Liver (tissue), 3 donors: ENCODE results near the gene ARHGEF19.

ENCODE experiments used
- CTCF ChIP-seq: fragments of 150-350 bp; IDR thresholded peaks from 2 replicates; pipeline ENCODE4 v1.5.1; 2017; ENCODE audit warnings: improper control_type of control experiment, low read depth, low read length; ENCODE audit not compliant: missing input control
- FOXA1 ChIP-seq: IDR thresholded peaks from 2 replicates; pipeline ENCODE4 v1.6.1; 2016; ENCODE audit warnings: antibody characterized with exemption
- GABPA ChIP-seq, 2 donors: IDR thresholded peaks in 1 of 2; conservative IDR thresholded peaks in 1 of 2; 2 replicates each; pipeline ENCODE4 v1.6.1; 2016; ENCODE audit warnings: antibody characterized with exemption in 2 of 2, mild to moderate bottlenecking in 1 of 2, moderate library complexity in 1 of 2
- HNF4A ChIP-seq, 2 donors: conservative IDR thresholded peaks; 2 replicates each; pipeline ENCODE4 v1.6.1; 2016; ENCODE audit warnings: antibody characterized with exemption in 2 of 2, mild to moderate bottlenecking in 2 of 2
- NR2F2 ChIP-seq: IDR thresholded peaks from 2 replicates; pipeline ENCODE4 v1.6.1; 2016; ENCODE audit warnings: antibody characterized with exemption
- RAD21 ChIP-seq, 2 donors: IDR thresholded peaks; 2 replicates each; pipeline ENCODE4 v1.6.1; 2016; ENCODE audit warnings: antibody characterized with exemption in 2 of 2, mild to moderate bottlenecking in 2 of 2
- REST ChIP-seq: IDR thresholded peaks from 2 replicates; pipeline ENCODE4 v1.6.1; 2016; ENCODE audit warnings: antibody characterized with exemption, mild to moderate bottlenecking
- RXRA ChIP-seq, 2 donors: IDR thresholded peaks; 2 replicates each; pipeline ENCODE4 v1.6.1; 2017 to 2018; ENCODE audit warnings: antibody characterized with exemption in 2 of 2, mild to moderate bottlenecking in 1 of 2
- TAF1 ChIP-seq: conservative IDR thresholded peaks from 2 replicates; pipeline ENCODE4 v1.6.1; 2016; ENCODE audit warnings: antibody characterized with exemption, mild to moderate bottlenecking
- YY1 ChIP-seq: IDR thresholded peaks from 2 replicates; pipeline ENCODE4 v1.6.1; 2016; ENCODE audit warnings: antibody characterized with exemption, mild to moderate bottlenecking
- ZBTB33 ChIP-seq: IDR thresholded peaks from 2 replicates; pipeline ENCODE4 v1.6.1; 2016; ENCODE audit warnings: antibody characterized with exemption
- donor health status: healthy.
- donor health status: healthy.

GRCh38 chr1:16166117-16166516, 46.3 kb downstream of the ARHGEF19 start:
- TF ChIP-seq CTCF, result no peak
- TF ChIP-seq HNF4A (conservative IDR thresholded peaks at IDR 0.05), result no peak
- no peak for TF ChIP-seq NR2F2
- TF ChIP-seq REST, result no peak
- no peak for TF ChIP-seq ZBTB33
- no peak for TF ChIP-seq RAD21 (IDR thresholded peaks at IDR 0.05)
- TF ChIP-seq TAF1, result no peak
- TF ChIP-seq RXRA (IDR thresholded peaks at IDR 0.05), result no peak
- no peak for TF ChIP-seq YY1
- no peak for TF ChIP-seq FOXA1
- no peak for TF ChIP-seq GABPA (IDR thresholded peaks at IDR 0.05 in 1 of 2, conservative IDR thresholded peaks at IDR 0.05 in 1 of 2)
